Ishikawa (cell line): ENCODE results near the gene RABGAP1L.

Source experiments
- CEBPB ChIP-seq: IDR thresholded peaks from 2 replicates; pipeline ENCODE4 v1.6.1; 2012
- EGR1 ChIP-seq: IDR thresholded peaks from 2 replicates; pipeline ENCODE4 v1.6.1; 2012
- EP300 ChIP-seq: IDR thresholded peaks from 2 replicates; pipeline ENCODE4 v1.6.1; 2012; ENCODE audit warnings: borderline replicate concordance
- FOXM1 ChIP-seq: IDR thresholded peaks from 2 replicates; pipeline ENCODE4 v1.6.1; 2012; ENCODE audit warnings: low read depth, borderline replicate concordance
- NFIC ChIP-seq: IDR thresholded peaks from 2 replicates; pipeline ENCODE4 v1.6.1; 2012
- RAD21 ChIP-seq: IDR thresholded peaks from 2 replicates; pipeline ENCODE4 v1.6.1; 2012; ENCODE audit warnings: low read depth
- TAF1 ChIP-seq: IDR thresholded peaks from 2 replicates; pipeline ENCODE4 v1.6.1; 2012; ENCODE audit warnings: low read depth, mild to moderate bottlenecking
- TCF12 ChIP-seq: IDR thresholded peaks from 2 replicates; pipeline ENCODE4 v1.6.1; 2012; ENCODE audit warnings: low read depth
- TEAD4 ChIP-seq: IDR thresholded peaks from 2 replicates; pipeline ENCODE4 v1.6.1; 2012
- YY1 ChIP-seq: IDR thresholded peaks from 2 replicates; pipeline ENCODE4 v1.6.1; 2012; ENCODE audit warnings: low read depth
- ZBTB7A ChIP-seq: IDR thresholded peaks from 2 replicates; pipeline ENCODE4 v1.6.1; 2012; ENCODE audit warnings: low read depth
- TF ChIP-seq, protein P1 (sequence below): IDR thresholded peaks from 2 replicates; pipeline ENCODE4 v1.6.1; 2012
- TF ChIP-seq, protein P2 (sequence below): IDR thresholded peaks from 2 replicates; pipeline ENCODE4 v1.6.1; 2012; ENCODE audit warnings: low read depth, mild to moderate bottlenecking

DNA sequence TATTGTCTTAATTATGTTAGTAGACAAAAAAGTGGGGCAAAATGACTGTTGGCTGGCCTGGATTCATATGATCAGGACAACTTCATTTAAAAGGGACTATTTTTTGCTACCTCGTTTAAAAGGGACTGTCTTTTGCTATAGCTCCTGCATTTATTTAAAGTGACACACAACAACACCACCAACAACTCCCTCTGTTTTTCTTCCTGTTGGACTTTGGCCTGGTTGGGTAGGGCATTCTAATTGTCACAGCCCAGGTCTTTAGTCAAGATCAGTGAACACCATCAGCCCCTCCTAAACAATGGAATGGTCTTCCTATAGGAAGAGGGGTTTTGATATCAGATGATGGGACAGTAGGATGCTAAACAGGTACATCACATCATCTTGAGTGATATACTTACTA lies 530.2 kb downstream of the RABGAP1L start:
- no peak for TF ChIP-seq YY1
- no peak for TF ChIP-seq EGR1
- no peak for TF ChIP-seq FOXM1
- TF ChIP-seq NFIC, result no peak
- TF ChIP-seq TEAD4, result no peak
- TF ChIP-seq RAD21, result no peak
- no peak for TF ChIP-seq CEBPB
- TF ChIP-seq EP300, result no peak
- no peak for TF ChIP-seq TAF1
- no peak for TF ChIP-seq ZBTB7A
- TF ChIP-seq, protein P1, sequence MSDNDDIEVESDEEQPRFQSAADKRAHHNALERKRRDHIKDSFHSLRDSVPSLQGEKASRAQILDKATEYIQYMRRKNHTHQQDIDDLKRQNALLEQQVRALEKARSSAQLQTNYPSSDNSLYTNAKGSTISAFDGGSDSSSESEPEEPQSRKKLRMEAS, result no peak
- TF ChIP-seq, protein P2, sequence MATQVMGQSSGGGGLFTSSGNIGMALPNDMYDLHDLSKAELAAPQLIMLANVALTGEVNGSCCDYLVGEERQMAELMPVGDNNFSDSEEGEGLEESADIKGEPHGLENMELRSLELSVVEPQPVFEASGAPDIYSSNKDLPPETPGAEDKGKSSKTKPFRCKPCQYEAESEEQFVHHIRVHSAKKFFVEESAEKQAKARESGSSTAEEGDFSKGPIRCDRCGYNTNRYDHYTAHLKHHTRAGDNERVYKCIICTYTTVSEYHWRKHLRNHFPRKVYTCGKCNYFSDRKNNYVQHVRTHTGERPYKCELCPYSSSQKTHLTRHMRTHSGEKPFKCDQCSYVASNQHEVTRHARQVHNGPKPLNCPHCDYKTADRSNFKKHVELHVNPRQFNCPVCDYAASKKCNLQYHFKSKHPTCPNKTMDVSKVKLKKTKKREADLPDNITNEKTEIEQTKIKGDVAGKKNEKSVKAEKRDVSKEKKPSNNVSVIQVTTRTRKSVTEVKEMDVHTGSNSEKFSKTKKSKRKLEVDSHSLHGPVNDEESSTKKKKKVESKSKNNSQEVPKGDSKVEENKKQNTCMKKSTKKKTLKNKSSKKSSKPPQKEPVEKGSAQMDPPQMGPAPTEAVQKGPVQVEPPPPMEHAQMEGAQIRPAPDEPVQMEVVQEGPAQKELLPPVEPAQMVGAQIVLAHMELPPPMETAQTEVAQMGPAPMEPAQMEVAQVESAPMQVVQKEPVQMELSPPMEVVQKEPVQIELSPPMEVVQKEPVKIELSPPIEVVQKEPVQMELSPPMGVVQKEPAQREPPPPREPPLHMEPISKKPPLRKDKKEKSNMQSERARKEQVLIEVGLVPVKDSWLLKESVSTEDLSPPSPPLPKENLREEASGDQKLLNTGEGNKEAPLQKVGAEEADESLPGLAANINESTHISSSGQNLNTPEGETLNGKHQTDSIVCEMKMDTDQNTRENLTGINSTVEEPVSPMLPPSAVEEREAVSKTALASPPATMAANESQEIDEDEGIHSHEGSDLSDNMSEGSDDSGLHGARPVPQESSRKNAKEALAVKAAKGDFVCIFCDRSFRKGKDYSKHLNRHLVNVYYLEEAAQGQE, result no peak
- no peak for TF ChIP-seq TCF12
